NK-92 (cell line): ENCODE results near the gene HBG1.
"Not testable (repeated sequence)": the region's sequence is repeated elsewhere in the genome, so short reads cannot be mapped to it uniquely, and the experiment has no call there.

Source experiments
- DNase-seq: peaks from one replicate; lab custom pipeline; 2025; ENCODE audit not compliant: unreplicated experiment; lab: John Stamatoyannopoulos, UW

Gene HBG1

GRCh38 chr11:5277807-5278382, 28.2 kb upstream of the HBG1 start:
- no peak for DNase-seq

GRCh38 chr11:5276697-5277096, 27.0 kb upstream of the HBG1 start:
- DNase-seq = no peak

GRCh38 chr11:5275369-5276110, 25.9 kb upstream of the HBG1 start:
- no peak for DNase-seq

GRCh38 chr11:5274395-5274794, 24.7 kb upstream of the HBG1 start:
- no peak for DNase-seq

- DNase-seq = no peak
These were observed 22.8 kb upstream of the HBG1 start for GRCh38 chr11:5272395-5273017.

- DNase-seq = no peak
These were observed 20.1 kb upstream of the HBG1 start, which contains the start of gene HBE1 for GRCh38 chr11:5269715-5270147. Gene HBE1, minus strand, starts transcription at chr11:5269945. Its CDS starts 55 bp downstream, at chr11:5269890.

- DNase-seq = no peak
These were observed 17.4 kb upstream of the HBG1 start for GRCh38 chr11:5267033-5267563.

- DNase-seq = no peak
These were observed 17.0 kb upstream of the HBG1 start for GRCh38 chr11:5266609-5267008.

GRCh38 chr11:5265832-5266231, 16.2 kb upstream of the HBG1 start:
- DNase-seq = no peak

GRCh38 chr11:5258543-5259262, 9.0 kb upstream of the HBG1 start:
- no peak for DNase-seq

- no peak for DNase-seq
These were observed 7.6 kb upstream of the HBG1 start for GRCh38 chr11:5257296-5257695.

- DNase-seq = not testable (repeated sequence)
These were observed 5.2 kb upstream of the HBG1 start, which contains the start of gene HBG2 for GRCh38 chr11:5254646-5255413. Gene HBG2, minus strand, starts transcription at chr11:5254781. Its CDS starts 53 bp downstream, at chr11:5254728.

GRCh38 chr11:5254023-5254422, 4.4 kb upstream of the HBG1 start:
- DNase-seq = not testable (repeated sequence)

- DNase-seq = not testable (repeated sequence)
These were observed 3.8 kb upstream of the HBG1 start for GRCh38 chr11:5253440-5253839.

- DNase-seq = no peak
These were observed 3.2 kb upstream of the HBG1 start for GRCh38 chr11:5252919-5253265.

GRCh38 chr11:5252192-5252918, 2.7 kb upstream of the HBG1 start:
- no peak for DNase-seq

- no peak for DNase-seq
These were observed 2.1 kb upstream of the HBG1 start for GRCh38 chr11:5251746-5252145.

GRCh38 chr11:5250543-5251204, 1.0 kb upstream of the HBG1 start:
- DNase-seq = no peak

- not testable (repeated sequence) for DNase-seq
These were observed 1.2 kb downstream of the HBG1 start for GRCh38 chr11:5248498-5248897.
